WI38 (cell line): ENCODE measurements around the gene SNCA.
A peak's percentile ranks its signal among the peaks of the same experiment; 100 is the strongest.

Source experiments
- H3K4me3 ChIP-seq: 2 replicates; pipeline ENCODE4 v1.5.1; 2011; ENCODE audit warnings: low read depth, mild to moderate bottlenecking, control low read depth, low read length
- CTCF ChIP-seq: IDR thresholded peaks from 2 replicates; pipeline ENCODE4 v1.5.1; 2012; ENCODE audit warnings: low read depth, mild to moderate bottlenecking, control low read depth, low read length

SNCA gene

GRCh38 chr4:89755220-89755619, 81.7 kb downstream of the SNCA start:
- H3K4me3 ChIP-seq, result no peak overlapping the region
- TF ChIP-seq CTCF, result no peak

- no peak overlapping the region for H3K4me3 ChIP-seq
- no peak for TF ChIP-seq CTCF
Observed at GRCh38 chr4:89754531-89754930, 82.4 kb downstream of the SNCA start.

- H3K4me3 ChIP-seq, result peak overlapping the region; percentile 4; the same call in 1 of the 2 replicates
- no peak for TF ChIP-seq CTCF
Observed at GRCh38 chr4:89753601-89754066, 83.3 kb downstream of the SNCA start.

GRCh38 chr4:89752932-89753598, 83.9 kb downstream of the SNCA start:
- peak overlapping the region; percentile 4; the same call in 1 of the 2 replicates for H3K4me3 ChIP-seq
- TF ChIP-seq CTCF, result no peak

- TF ChIP-seq CTCF, result no peak
- H3K4me3 ChIP-seq, result no peak overlapping the region
Observed at GRCh38 chr4:89751416-89751815, 85.5 kb downstream of the SNCA start.

- H3K4me3 ChIP-seq, result no peak overlapping the region
- TF ChIP-seq CTCF, result no peak
Observed at GRCh38 chr4:89746377-89746776, 90.6 kb downstream of the SNCA start.

GRCh38 chr4:89745708-89746107, 91.3 kb downstream of the SNCA start:
- TF ChIP-seq CTCF, result no peak
- H3K4me3 ChIP-seq, result no peak overlapping the region
